Thoracic aorta (tissue), 2 donors: ENCODE measurements around the gene TMEM238L. TPM values are rescaled to one million over a fixed set of nuclear protein-coding genes. Genes with fewer than 3 reads are reported as not detected.

ENCODE experiments used
- ATAC-seq: fragments of 150-250 bp; one replicate; pipeline ENCODE4 v1.8.0; 2017; ENCODE audit warnings: low read depth; ENCODE audit not compliant: insufficient number of reproducible peaks, low FRiP score
- DNase-seq: peaks from one replicate; pipeline ENCODE4 v3.0.0-alpha.2; 2020; ENCODE audit warnings: low spot score
- H3K27ac ChIP-seq, 2 donors: fragments of 200-600 bp; sonication (generic); 1 replicate in 1 of 2; 2 replicates in 1 of 2; pipeline ENCODE4 v1.5.1; 2016; ENCODE audit warnings: mild to moderate bottlenecking in 2 of 2, moderate library complexity in 2 of 2
- H3K27me3 ChIP-seq: fragments of 200-600 bp; sonication (generic); replicated peaks from 2 replicates; pipeline ENCODE4 v1.6.0; 2016; ENCODE audit warnings: mild to moderate bottlenecking; ENCODE audit not compliant: insufficient read depth
- H3K36me3 ChIP-seq: fragments of 200-600 bp; sonication (generic); one replicate; pipeline ENCODE4 v1.5.1; 2016
- H3K4me1 ChIP-seq, 2 donors: fragments of 200-600 bp; sonication (generic); 1 replicate in 1 of 2; 2 replicates in 1 of 2; pipeline versions ENCODE4 v1.5.1 to v1.6.0; 2016; ENCODE audit warnings: low read depth in 2 of 2, mild to moderate bottlenecking in 1 of 2; ENCODE audit not compliant: control insufficient read depth in 1 of 2
- H3K4me3 ChIP-seq: fragments of 200-600 bp; sonication (generic); 2 replicates; pipeline ENCODE4 v1.5.1; 2016; ENCODE audit warnings: mild to moderate bottlenecking
- H3K9me3 ChIP-seq: fragments of 200-600 bp; sonication (generic); 2 replicates; pipeline ENCODE4 v1.5.1; 2016
- total RNA-seq, 2 donors: library from RNA; depleted of rRNA; stranded (reverse); fragments of >200 nt; gene quantifications; one replicate each; pipeline versions ENCODE4 v1.1.0 to v1.2.3, GENCODE V29; 2016
- TF ChIP-seq, protein P1 (sequence below): fragments of 200-600 bp; sonication (generic); IDR thresholded peaks from one replicate; pipeline ENCODE4 v1.5.1; 2019; ENCODE audit warnings: antibody characterized with exemption

TMEM238L gene
- total RNA-seq, 2 donors from 2014 or later = not detected

DNA sequence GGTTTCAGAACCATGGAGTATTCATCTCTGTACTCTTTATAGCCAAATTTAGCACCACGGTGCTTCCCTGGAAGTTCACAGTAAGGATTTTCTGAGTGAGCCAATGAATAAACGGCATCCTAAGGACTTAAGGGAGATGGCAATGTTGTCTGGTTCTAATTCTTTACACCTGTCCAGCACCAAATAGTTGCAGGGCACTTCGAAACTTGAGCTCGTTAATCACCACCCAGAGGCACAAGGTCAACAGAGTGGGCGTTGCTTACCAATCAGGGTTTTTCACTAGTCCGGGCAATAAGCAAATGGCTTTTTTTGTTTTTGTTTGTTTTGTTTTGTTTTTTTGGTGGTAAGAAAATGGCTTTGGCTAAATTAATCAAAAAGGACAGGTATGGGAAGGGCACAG, 45.8 kb downstream of the TMEM238L start:
- DNase-seq (no peak), ATAC-seq (no peak)
- Histone ChIP-seq H3K27me3 (no peaks in the 10 kb centered on the region), H3K4me1 (no peaks in the 10 kb centered on the region), H3K4me3 (no peak overlapping the region), H3K27ac (no peak overlapping the region), H3K9me3 (no peaks in the 10 kb centered on the region), H3K36me3 (no peaks in the 10 kb centered on the region)
- TF ChIP-seq, protein P1, sequence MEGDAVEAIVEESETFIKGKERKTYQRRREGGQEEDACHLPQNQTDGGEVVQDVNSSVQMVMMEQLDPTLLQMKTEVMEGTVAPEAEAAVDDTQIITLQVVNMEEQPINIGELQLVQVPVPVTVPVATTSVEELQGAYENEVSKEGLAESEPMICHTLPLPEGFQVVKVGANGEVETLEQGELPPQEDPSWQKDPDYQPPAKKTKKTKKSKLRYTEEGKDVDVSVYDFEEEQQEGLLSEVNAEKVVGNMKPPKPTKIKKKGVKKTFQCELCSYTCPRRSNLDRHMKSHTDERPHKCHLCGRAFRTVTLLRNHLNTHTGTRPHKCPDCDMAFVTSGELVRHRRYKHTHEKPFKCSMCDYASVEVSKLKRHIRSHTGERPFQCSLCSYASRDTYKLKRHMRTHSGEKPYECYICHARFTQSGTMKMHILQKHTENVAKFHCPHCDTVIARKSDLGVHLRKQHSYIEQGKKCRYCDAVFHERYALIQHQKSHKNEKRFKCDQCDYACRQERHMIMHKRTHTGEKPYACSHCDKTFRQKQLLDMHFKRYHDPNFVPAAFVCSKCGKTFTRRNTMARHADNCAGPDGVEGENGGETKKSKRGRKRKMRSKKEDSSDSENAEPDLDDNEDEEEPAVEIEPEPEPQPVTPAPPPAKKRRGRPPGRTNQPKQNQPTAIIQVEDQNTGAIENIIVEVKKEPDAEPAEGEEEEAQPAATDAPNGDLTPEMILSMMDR = no peak

DNA sequence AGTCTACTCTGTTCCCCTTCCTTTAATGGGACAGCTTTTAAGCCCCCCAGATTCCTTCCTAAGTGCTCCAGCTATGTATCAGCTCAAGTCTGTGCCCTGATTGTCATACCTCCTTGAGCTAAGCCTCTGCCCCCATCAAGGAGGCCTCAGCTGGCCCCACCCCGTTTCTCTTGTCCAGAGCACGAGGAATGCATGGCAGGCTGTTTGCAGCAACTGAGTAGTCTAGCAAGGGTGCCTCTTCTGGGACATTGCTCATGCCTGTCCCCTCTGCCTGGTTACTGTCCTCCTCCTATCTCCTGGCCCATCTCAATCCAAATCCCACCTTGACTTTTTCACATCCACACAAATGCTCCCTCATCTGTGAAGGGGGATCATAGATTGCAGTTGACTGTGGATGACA, 46.3 kb downstream of the TMEM238L start:
- H3K27me3 ChIP-seq = no peaks in the 10 kb centered on the region
- H3K4me1 ChIP-seq = no peaks in the 10 kb centered on the region
- no peaks in the 10 kb centered on the region for H3K9me3 ChIP-seq
- H3K4me3 ChIP-seq = no peak overlapping the region
- no peak for DNase-seq
- TF ChIP-seq, protein P1 = no peak
- H3K36me3 ChIP-seq = no peaks in the 10 kb centered on the region
- H3K27ac ChIP-seq = no peak overlapping the region
- ATAC-seq = no peak

DNA sequence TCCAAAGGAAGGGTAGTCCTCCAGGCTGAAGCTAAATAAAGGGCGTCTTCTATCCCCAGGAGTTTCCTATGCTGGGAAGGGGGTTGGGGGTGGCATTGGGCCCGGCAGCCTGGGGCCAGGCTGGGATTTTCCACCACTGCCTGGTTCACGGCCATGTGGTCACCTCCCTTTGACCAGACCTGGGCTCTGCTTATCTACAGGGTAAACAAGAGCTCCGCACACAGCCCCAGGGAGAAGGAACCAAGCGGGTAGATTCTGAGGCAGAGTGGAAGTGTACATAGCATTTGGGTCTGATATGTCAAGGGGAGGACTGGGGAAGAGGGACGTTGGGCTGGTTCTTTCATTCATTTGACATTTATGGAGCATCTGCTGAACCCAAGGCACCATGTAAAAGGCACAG, 46.8 kb downstream of the TMEM238L start:
- Histone ChIP-seq H3K27ac (no peak overlapping the region), H3K9me3 (no peaks in the 10 kb centered on the region), H3K4me3 (no peak overlapping the region), H3K27me3 (no peaks in the 10 kb centered on the region), H3K4me1 (no peaks in the 10 kb centered on the region), H3K36me3 (no peaks in the 10 kb centered on the region)
- ATAC-seq = no peak
- no peak for DNase-seq
- TF ChIP-seq, protein P1 = no peak

DNA sequence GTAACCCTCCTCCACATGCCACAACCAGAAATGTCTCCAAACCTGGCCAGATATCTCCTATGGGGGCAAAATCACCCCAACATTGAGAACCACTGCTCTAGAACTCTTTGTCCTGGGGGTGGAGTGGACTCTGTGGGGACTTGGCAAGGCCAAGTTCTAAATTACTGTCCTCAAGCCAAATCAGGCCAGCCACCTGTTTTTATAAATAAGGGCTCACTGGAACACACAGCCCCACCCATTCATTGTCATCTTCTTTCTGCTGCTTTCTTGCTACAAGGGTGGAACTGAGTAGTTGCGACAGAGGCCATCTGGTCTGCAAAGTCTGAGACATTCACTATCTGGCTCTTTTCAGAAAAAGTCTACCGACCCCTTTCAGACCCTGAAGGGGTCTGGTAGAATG, 47.3 kb downstream of the TMEM238L start:
- Histone ChIP-seq H3K27me3 (no peaks in the 10 kb centered on the region), H3K4me3 (no peak overlapping the region), H3K4me1 (no peaks in the 10 kb centered on the region), H3K9me3 (no peaks in the 10 kb centered on the region), H3K36me3 (no peaks in the 10 kb centered on the region), H3K27ac (no peak overlapping the region)
- no peak for ATAC-seq
- DNase-seq = no peak
- TF ChIP-seq, protein P1 = no peak

DNA sequence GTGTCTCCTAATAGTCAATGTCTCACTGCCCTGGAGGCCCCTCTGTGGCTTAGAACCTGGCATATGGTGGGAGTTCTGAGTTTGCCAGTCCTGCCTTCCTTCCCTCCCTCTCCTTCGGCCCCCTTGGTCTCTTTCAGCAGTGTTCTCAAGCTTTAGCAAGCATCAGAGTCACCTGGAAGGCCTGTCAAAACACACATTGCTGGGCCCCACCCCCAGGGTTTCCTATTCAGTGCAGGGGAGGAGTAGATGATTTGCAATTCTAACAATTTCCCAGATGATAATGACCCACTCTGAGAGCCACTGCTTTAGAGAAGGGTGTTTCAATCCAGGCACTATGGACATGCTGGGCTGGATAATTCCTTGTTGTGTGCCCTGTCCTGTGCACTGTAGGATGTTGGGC, 47.7 kb downstream of the TMEM238L start:
- no peaks in the 10 kb centered on the region for H3K36me3 ChIP-seq
- H3K27ac ChIP-seq = no peak overlapping the region
- no peaks in the 10 kb centered on the region for H3K4me1 ChIP-seq
- DNase-seq (no peak), ATAC-seq (no peak)
- H3K9me3 ChIP-seq = no peaks in the 10 kb centered on the region
- H3K27me3 ChIP-seq = no peaks in the 10 kb centered on the region
- no peak overlapping the region for H3K4me3 ChIP-seq
- TF ChIP-seq, protein P1 = no peak
